GM10847 (cell line): Measurements from ENCODE around the gene LRRC71.

ENCODE experiments used
- POLR2A ChIP-seq: IDR thresholded peaks from 2 replicates; pipeline ENCODE4 v1.6.1; 2011; ENCODE audit not compliant: insufficient read length; ENCODE audit errors: extremely low read depth

The LRRC71 gene

DNA sequence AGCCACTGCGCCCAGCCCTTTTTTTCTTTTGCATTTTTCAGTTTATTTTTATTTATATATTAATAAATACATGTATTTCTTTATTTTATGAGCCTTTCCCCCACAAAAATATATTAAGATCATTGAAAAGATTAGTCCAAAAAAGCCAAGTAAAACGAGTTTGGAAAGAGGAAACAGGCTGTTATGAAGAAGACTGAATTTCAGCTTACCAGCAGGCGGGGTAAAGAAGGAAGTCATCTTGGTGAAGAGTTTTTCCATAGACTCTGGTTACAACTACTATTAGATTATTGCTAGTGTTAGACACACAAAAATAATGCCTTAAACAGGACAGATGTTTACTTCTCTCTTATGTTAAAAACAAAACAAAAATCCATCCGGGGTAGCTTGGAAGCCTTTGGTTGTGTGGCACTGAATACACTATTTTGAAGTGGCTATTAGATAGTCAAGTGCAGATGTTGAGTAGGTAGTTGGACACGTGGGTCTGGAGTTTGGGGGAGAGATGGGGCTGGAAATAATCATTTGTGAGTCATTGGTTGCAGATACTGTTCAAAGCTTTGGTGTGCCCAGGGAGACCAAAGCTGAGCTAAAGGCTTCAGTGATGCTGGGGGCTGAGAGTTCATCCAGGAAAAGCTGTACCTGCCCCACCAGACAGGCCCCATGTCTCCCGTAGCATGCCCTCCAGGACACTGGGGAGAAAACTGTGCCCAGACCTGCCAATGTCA lies 8.7 kb upstream of the LRRC71 start:
- TF ChIP-seq POLR2A = no peak

DNA sequence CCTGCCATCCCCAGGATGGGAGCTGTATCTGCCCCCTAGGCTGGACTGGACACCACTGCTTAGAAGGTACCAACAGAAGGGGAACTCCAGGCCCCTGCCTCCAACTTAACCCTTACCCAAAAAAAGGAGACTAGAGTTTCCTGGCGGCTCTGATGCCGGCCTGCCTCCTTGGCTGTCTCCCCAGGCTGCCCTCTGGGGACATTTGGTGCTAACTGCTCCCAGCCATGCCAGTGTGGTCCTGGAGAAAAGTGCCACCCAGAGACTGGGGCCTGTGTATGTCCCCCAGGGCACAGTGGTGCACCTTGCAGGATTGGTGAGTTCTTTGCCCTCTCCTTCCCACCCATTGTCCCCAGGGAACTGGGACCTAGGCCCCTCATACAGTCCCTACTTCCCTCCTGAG lies 8.1 kb upstream of the LRRC71 start:
- TF ChIP-seq POLR2A = no peak

DNA sequence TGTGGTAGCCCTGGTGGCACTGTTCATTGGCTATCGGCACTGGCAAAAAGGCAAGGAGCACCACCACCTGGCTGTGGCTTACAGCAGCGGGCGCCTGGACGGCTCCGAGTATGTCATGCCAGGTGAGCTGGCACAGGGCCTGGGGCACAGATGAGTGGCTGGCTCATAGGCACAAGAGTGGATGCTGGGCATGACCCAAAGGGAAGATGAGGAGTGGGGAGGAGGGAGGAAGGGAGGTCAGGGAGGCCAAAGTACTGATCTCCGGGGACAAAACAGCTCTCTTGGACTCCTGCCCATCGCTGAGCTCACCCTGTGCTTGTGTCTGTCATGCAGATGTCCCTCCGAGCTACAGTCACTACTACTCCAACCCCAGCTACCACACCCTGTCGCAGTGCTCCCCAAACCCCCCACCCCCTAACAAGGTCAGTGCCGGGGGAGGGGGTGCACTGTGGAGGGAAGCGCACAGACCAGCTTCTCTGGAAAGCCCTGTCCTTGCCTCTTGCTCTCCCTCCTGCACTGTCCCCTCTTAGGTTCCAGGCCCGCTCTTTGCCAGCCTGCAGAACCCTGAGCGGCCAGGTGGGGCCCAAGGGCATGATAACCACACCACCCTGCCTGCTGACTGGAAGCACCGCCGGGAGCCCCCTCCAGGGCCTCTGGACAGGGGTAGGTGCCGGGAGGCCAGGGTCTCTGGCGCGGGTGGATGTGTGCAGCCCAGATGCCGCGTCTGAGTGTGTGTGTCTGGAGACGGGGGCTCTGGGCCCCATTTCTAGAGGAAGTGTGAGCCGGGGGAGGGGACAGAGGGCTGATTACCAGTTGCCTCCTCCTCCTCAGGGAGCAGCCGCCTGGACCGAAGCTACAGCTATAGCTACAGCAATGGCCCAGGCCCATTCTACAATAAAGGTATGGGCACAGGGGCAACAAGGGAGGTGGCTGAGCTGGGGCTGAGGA lies 7.3 kb upstream of the LRRC71 start:
- no peak for TF ChIP-seq POLR2A

DNA sequence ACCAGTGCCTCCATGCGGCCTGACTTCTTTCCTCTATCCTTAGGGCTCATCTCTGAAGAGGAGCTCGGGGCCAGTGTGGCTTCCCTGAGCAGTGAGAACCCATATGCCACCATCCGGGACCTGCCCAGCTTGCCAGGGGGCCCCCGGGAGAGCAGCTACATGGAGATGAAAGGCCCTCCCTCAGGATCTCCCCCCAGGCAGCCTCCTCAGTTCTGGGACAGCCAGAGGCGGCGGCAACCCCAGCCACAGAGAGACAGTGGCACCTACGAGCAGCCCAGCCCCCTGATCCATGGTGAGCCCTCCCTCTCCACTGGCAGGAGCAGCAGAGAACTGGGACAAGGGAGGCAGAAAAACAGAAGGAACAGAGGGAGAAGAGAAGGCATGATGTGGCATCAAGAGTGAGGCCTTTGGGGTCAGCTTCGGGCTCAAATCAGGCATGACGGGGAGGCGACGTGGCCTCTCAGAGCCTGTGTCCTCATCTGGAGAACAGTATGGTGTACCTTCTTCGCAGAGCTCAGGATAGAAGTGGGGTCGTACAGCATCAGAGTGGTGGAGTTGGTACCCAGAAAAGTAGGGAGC lies 6.5 kb upstream of the LRRC71 start:
- no peak for TF ChIP-seq POLR2A

DNA sequence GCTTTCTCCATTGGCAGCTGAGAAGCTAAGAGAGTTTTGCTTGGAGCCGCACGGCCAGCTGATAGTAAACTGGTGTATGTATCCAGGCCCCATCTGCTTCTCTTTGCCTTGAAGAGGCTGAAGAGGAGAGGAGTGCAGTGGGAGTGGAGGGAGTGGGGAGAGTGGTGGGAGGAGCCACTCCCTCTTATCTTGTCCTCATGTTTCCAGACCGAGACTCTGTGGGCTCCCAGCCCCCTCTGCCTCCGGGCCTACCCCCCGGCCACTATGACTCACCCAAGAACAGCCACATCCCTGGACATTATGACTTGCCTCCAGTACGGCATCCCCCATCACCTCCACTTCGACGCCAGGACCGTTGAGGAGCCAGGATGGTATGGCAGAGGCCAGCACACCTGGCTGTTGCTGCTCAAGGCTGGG lies 6.0 kb upstream of the LRRC71 start:
- TF ChIP-seq POLR2A = no peak

DNA sequence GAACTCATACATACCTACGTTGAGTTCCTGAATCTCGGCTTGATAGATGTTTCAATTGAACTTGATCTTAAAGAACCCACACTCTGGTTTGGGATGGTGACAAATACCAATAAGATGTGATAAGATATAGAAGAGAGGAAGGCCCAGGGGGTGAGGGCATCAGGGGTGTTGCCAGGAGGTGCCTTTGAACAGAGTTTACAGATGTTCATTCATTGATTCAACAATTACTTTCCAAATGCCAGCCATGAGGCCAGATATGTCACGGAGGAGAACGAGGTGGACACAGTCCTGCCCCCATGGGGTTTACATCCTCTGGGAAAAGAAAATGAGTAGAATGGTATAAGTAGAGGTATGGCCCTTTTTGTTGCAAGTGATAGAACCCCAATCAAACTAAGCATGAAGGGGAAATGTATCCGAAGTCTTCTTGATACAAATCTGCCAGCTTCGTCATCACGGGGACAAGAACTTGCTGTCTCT lies 659 bp downstream of the LRRC71 start:
- TF ChIP-seq POLR2A = no peak

DNA sequence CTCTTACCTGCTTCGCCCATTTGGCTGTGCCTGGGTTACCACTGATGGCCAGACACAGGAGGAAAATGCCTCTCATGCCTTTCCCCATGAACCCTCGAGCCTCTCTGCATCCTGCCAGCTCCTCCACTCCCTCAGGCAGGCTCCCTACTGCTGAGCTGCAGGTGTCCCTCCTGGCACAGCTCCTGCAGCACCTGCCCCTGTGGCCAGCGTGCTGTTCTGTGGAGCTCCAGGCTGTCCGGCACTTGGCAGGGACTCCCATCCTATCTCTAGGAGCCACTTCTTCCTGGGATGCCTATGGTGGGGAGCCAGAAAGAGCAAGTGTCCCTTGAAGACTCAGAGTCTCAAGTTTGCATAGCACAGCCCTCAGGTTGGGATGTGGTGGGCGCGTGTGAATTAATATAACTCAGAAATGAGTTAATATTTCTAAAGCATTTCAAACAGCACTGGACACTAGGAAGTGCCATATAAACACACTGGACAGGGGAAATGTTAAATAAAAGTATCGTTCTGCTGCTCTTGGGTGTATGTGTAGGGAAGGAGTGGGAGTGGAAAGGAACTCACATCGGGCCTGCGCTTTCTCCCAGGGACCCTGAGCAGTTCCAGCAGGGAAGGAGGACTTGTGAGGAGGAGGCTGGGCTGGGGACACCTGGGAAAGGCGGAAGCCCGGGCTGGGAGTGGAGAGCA lies 2.7 kb downstream of the LRRC71 start:
- TF ChIP-seq POLR2A = no peak

DNA sequence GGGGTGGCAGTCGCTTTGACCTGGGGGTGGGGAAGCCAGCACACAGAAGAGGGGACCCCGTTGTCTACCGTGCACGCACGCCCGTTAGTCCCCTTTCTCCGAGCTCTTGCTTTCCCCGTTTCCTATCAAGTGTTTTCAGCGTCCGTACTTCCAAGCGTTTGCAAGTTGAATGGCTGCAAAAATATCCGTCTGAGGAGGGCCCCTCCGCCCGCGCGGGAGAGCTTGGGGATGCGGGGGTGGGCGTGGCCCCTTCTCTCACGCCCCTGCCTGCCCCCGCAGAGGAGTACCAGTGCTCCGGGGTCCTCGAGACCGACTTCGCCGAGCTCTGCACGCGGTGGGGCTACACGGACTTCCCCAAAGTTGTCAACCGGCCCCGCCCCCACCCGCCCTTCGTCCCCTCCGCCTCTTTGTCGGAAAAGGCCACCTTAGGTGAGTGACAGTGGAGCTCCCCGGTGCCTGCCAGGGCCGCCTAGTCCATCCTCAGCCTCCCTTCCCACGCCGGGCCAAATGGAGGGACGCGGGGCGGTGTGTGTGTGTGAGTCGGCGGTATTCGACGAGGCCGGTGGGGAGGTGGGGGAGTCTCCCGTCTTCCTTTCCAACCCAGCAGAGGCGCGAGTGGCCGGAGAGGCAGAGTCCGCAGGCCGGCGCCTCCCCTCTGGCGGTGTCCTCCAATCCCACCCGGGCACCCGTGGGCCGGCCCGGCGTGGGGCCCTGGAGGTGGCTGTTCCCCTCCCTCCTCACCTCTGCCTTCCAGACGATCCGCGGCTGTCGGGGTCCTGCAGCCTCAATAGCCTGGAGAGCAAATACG lies 3.4 kb downstream of the LRRC71 start:
- no peak for TF ChIP-seq POLR2A

DNA sequence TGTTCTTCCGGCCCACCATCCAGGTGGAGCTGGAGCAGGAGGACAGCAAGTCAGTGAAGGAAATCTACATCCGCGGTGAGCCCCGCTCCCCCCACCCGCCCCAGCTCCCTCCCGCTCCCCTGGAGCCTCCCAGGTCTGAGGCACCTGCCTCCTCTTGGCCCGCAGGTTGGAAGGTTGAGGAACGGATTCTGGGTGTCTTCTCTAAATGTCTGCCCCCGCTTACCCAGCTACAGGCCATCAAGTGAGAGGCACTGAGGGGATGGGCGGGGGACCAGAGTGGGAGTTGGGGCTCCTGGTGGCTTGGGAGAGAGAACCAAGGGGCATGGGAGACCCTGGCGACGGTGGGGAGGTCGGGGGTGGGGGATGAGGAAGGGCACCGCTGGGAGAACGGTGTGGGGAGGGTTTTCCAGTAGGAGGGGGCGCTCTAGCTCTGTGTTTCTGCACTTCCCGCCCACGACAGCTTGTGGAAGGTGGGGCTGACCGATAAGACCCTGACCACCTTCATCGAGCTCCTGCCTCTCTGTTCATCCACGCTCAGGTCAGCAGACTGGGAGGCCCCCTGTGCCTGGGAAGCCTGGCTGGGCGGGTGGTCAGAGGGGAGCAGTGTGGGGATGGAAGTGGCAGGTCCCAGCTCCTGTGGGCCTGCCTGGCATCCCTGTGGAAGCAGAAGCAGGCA lies 4.2 kb downstream of the LRRC71 start:
- no peak for TF ChIP-seq POLR2A

DNA sequence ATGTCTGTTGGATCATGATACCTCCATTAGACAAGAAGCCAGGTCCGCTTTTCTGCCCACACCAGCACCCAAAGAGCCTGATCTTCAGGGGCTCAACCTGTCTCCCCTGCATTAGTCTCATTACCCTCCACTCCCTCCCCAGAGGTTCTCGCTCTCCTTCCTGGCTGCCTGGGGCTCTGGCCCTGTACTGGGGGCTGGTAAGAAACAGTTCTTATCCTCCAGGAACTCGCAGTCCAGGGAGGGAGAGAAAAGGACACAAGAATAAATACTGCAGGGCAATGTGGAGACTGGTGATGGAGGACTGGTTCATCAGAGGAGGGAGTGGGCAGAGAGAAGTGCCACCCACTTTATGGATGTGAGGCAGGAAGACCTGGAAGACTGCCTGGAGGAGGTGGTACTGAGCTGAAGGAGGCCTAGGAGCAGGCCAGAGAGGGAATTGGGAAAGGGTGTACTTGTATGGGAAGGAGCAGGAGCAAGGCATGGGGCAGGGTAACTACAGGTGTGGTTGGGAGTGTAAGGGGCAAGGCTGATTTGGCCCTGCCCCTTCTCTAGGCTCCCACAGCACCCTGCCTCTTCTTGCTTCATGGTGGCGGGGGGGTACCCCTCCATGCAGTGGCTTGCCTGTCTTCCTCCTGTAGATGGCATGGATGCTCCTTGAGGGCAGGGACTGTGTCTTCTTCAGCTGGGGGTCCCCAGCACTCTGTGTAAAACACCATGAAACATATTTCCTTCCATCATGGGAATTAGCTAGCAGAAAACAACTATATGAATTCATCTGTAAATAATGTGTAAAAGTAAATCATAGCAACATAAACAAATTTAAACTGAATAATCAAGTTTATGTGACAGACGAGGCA lies 5.0 kb downstream of the LRRC71 start:
- no peak for TF ChIP-seq POLR2A

DNA sequence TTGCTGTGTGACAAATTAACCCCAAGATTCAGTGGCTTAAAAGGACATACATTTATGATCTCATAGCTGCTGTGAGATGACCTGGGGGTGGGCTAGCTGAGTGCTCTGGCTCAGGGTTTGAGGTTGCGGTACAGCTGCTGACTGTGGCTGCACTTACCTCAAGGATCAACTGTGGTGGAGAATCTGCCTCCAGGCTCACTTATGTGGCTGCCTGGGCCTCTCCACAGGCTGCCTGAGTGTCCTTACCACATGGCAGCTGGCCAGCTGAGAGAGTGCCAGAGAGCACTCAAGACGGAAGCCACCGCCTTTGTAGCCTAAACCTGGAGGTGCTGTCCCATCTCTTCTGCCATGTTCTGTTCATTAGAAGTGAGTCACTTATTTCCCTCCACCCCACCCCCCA lies 5.7 kb downstream of the LRRC71 start:
- TF ChIP-seq POLR2A = no peak

DNA sequence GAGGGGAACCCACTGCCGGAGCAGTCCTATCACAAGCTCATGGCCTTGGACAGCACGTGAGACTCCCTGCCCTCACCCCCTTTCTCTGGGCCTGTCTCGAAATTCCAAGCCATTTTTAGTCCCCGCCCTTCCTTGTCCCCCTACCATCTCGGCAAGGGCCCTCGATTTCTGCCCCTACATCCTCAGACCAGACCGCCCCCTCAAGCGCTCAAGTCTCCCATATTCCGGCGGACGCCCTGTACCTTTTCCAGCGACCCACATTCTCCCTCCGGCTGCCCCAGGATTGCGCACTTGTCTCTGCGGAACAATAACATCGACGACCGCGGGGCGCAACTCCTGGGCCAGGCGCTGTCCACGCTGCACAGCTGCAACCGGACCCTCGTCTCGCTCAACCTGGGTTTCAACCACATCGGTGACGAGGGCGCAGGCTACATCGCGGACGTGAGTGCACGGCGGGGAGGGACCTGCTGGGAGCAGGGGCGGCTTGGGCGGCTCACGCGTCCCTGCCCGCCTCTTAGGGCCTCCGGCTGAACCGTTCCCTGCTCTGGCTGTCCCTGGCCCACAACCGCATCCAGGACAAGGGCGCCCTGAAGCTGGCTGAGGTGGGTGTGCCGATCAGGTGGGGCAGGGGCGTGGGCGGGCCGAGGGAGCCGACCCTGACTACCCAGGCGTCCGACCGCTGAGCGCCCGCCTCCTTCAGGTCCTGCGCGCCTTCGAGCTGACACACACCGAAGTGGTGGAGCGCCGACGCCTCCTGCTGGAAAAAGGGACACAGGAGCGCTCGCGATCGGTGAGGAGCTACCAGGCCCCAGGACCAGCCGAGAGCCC lies 7.0 kb downstream of the LRRC71 start:
- TF ChIP-seq POLR2A = no peak
